Neural crest cell (in vitro differentiated cells): Measurements from ENCODE around the gene PERM1. TPM values are rescaled to one million over a fixed set of nuclear protein-coding genes. Genes with fewer than 3 reads are reported as not detected.

Experiments used
- DNase-seq: peaks from one replicate; pipeline ENCODE4 v3.0.0; 2021; ENCODE audit warnings: low read depth, mixed read lengths, low spot score
- H3K27ac Mint-ChIP-seq: one replicate; pipeline ENCODE4 v1.8.0; 2021; ENCODE audit warnings: mild to moderate bottlenecking, mixed read lengths; ENCODE audit not compliant: unreplicated experiment
- H3K27me3 Mint-ChIP-seq: 2 replicates; pipeline ENCODE4 v1.8.0; 2021; ENCODE audit warnings: low read depth, mild to moderate bottlenecking, mixed read lengths
- H3K36me3 Mint-ChIP-seq: 2 replicates; pipeline ENCODE4 v1.8.0; 2021; ENCODE audit warnings: low read depth, mild to moderate bottlenecking, mixed read lengths
- H3K4me1 Mint-ChIP-seq: 2 replicates; pipeline ENCODE4 v1.8.0; 2021; ENCODE audit warnings: mixed read lengths
- H3K4me3 Mint-ChIP-seq: one replicate; pipeline ENCODE4 v1.8.0; 2021; ENCODE audit warnings: mild to moderate bottlenecking, mixed read lengths
- H3K9me3 Mint-ChIP-seq: 2 replicates; pipeline ENCODE4 v1.8.0; 2021; ENCODE audit warnings: mixed read lengths
- total RNA-seq: library from RNA; stranded (reverse); gene quantifications from 2 replicates; pipeline ENCODE4 v1.2.1, GENCODE V29; 2021
- TF ChIP-seq, protein P1 (sequence below): fragments of 200-600 bp; sonication (generic); conservative IDR thresholded peaks from 2 replicates; pipeline ENCODE4 v1.5.0; 2021; ENCODE audit warnings: antibody characterized with exemption, mild to moderate bottlenecking

Gene PERM1
- total RNA-seq, 1 donor from 2014 or later: not detected

DNA sequence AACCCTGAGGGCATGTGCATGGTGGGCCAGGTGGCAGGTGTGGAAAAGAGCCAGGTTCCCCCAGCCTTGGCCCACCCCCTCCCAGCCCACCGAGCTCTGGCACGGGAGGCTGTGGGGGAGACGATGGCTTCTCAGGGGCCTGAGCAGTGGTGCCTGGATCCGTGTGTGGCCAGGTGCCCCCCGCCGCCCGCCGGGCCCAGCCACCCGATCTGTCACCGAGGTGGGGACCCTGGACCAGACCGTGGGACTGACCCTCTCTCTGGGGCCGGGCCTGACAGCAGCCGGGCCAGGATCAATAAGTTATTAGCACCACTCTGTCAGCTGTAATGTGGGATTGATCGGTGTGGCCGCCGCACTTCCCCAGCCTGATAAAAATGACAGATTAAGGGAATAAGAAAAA is 44.4 kb downstream of the PERM1 start:
- TF ChIP-seq, protein P1, sequence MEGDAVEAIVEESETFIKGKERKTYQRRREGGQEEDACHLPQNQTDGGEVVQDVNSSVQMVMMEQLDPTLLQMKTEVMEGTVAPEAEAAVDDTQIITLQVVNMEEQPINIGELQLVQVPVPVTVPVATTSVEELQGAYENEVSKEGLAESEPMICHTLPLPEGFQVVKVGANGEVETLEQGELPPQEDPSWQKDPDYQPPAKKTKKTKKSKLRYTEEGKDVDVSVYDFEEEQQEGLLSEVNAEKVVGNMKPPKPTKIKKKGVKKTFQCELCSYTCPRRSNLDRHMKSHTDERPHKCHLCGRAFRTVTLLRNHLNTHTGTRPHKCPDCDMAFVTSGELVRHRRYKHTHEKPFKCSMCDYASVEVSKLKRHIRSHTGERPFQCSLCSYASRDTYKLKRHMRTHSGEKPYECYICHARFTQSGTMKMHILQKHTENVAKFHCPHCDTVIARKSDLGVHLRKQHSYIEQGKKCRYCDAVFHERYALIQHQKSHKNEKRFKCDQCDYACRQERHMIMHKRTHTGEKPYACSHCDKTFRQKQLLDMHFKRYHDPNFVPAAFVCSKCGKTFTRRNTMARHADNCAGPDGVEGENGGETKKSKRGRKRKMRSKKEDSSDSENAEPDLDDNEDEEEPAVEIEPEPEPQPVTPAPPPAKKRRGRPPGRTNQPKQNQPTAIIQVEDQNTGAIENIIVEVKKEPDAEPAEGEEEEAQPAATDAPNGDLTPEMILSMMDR: no peak
- no peaks in the 10 kb centered on the region for H3K9me3 Mint-ChIP-seq
- peak overlapping the region; percentile 19 for H3K4me3 Mint-ChIP-seq
- no peaks in the 10 kb centered on the region for H3K36me3 Mint-ChIP-seq
- no peak overlapping the region for H3K27ac Mint-ChIP-seq
- no peaks in the 10 kb centered on the region for H3K4me1 Mint-ChIP-seq
- no peak for DNase-seq
- H3K27me3 Mint-ChIP-seq: peaks cover 71% of the 10 kb centered on the region

DNA sequence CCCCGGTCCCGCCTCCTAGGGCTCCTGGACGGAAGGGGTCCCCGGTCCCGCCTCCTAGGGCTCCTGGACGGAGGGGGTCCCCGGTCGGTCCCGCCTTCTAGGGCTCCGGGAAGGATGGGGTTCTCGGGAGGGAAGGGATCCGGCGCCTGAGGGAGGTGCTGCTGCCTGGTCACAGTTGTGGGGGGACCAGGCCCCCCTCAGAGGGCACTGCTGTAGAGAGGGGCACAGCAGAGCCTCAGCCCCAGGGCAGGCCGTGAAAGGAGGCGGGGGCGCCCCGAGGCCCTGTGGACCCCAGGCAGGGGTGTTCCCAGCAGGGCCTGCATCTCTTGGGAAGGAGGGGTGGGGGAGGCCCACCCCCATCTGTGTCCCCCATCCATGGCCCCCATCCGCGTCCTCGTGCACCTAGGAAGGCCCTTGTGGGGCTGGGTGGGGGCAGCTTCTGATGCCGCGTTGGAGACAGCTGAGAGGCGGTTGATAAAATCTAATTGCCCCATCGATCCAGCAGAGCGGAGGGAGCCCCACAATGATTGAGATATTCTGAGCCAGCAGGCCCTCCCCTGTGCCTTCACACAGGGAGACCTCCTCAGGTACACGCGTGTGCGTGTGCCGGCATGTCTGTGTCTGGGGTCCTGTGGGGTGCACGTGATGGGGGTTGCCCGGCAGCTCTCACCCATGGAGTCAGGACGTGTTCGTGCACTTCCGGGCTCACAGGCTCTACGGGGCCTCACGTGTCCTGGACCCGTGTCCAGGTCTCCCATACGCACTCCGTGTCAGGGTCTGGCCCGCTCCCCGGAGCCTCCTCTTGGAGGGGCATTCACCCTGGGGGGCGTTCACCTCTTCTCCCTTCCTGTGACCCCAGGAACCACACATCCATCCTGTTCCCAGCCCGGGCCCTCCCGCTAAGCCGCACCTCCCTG is 45.3 kb downstream of the PERM1 start:
- Mint-ChIP-seq H3K4me1 (no peaks in the 10 kb centered on the region), H3K27me3 (peaks cover 80% of the 10 kb centered on the region), H3K27ac (no peak overlapping the region), H3K9me3 (no peaks in the 10 kb centered on the region), H3K36me3 (no peaks in the 10 kb centered on the region), H3K4me3 (no peak overlapping the region)
- TF ChIP-seq, protein P1: no peak
- DNase-seq: no peak

DNA sequence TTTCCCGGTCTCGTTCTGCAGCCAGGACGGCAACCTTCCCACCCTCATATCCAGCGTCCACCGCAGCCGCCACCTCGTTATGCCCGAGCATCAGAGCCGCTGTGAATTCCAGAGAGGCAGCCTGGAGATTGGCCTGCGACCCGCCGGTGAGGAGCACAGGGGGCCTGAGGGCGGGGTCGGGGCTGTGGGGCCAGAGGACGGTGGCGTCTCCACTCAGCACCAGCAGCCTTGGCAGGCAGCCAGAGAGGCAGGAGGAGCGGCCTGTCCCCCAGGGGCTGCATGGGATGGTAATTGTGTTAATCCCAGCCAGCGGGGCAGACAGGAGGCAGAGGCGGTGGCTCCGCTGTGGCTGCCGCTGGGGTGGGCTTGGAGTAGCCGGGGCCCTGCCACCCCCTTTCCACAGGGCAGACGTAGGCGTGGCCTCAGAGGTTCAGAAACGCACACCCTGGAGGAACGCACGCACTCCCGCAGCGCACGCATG is 46.1 kb downstream of the PERM1 start:
- no peak overlapping the region for H3K4me3 Mint-ChIP-seq
- H3K27ac Mint-ChIP-seq: no peak overlapping the region
- H3K27me3 Mint-ChIP-seq: peaks cover 81% of the 10 kb centered on the region

DNA sequence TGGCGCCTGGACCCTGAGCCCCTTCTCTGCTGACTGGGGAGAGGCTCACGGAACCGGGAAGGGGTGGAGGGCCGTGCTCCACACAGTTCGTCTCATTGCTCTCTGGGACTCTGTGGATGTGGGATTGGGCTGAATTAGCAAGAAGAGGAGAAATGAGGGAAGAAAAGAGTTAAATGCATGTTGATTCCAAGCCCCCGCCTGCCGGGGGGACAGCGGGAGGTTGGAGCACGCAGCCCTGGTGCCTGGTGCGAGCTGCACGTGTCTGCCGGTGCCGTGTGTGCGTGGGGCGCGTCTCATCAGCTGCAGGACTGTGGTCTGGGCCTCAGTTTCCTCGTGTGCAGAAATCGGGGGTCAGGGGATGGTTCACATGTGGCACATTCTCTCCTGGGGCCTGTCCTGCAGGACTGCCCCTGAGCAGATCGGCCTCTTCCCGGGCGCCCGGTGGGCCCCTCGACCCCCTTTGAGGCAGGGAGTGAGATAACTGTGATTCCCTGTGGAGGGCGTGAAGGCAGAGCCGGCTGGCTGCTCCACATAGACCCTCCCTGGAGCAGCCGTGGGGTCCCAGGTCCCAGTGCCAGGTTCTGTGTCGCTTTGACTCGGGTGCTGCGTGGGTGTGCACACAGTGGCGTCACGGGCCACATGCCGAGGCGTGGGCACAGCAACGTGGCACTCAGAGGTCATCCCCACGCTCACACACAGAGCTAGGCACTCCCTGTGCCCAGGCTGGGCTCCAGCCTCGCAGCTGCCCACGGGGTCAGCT is 46.7 kb downstream of the PERM1 start:
- DNase-seq: no peak
- Mint-ChIP-seq H3K4me1 (no peaks in the 10 kb centered on the region), H3K27me3 (peaks cover 82% of the 10 kb centered on the region), H3K36me3 (no peaks in the 10 kb centered on the region), H3K4me3 (no peak overlapping the region), H3K27ac (no peak overlapping the region), H3K9me3 (no peaks in the 10 kb centered on the region)
- TF ChIP-seq, protein P1: no peak

More for the DNA sequence above, 46.1 kb downstream of the PERM1 start:
- DNase-seq: no peak
- Mint-ChIP-seq H3K9me3 (no peaks in the 10 kb centered on the region), H3K36me3 (no peaks in the 10 kb centered on the region), H3K4me1 (no peaks in the 10 kb centered on the region)
- TF ChIP-seq, protein P1: no peak

DNA sequence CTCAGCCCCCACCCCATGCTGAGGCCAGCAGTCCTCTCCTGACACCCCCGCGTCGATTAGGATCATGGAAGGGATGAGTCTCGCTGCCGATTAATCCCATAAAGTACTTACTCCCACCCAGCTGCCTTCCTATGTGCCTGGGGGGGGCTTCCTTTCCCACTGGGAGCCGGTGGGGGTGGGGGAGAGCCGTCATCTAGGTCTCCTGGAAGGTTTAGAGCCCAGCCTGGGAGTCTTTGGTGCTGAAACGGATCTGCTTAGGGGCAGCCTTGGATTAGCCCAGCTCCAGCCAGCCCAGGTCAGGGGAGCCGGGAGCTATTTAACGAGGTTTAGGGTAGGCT is 48.3 kb downstream of the PERM1 start:
- H3K4me1 Mint-ChIP-seq: no peaks in the 10 kb centered on the region
- no peak overlapping the region for H3K27ac Mint-ChIP-seq
- DNase-seq: no peak
- no peak overlapping the region for H3K4me3 Mint-ChIP-seq
- H3K36me3 Mint-ChIP-seq: no peaks in the 10 kb centered on the region
- no peaks in the 10 kb centered on the region for H3K9me3 Mint-ChIP-seq
- peaks cover 81% of the 10 kb centered on the region for H3K27me3 Mint-ChIP-seq
- TF ChIP-seq, protein P1: no peak
